ENCODE measurements around the gene SCIN.

The SCIN gene

DNA sequence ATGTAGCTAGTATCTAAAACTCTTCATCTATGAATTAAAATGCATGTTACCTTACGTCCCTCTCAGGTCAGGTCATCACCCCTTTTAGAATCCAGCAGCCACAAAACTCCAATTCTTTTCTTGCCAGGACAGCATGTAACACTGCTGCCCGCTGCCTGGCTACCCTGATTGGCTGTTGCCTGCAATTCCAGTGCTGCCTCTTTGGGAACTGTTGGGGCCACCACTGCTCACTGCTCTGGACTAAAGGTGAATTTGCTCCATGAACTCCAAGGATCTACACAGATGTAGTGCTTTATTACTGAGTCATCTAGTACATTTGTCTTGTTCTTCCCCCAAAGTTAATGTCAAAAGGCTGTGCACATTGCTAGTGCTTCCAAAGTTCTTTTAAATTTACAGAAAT lies 40.4 kb downstream of the SCIN start:
- Mint-ChIP-seq H3K9me3 (no peaks in the 10 kb centered on the region), H3K4me3 (no peak overlapping the region), H3K27me3 (no peaks in the 10 kb centered on the region), H3K4me1 (ENCODE audit: low read depth) (no peaks in the 10 kb centered on the region), H3K27ac (no peak overlapping the region), H3K36me3 (ENCODE audit: low read depth) (no peaks in the 10 kb centered on the region)
- intact Hi-C loops (cut with micrococcal nuclease), result no loop called here

DNA sequence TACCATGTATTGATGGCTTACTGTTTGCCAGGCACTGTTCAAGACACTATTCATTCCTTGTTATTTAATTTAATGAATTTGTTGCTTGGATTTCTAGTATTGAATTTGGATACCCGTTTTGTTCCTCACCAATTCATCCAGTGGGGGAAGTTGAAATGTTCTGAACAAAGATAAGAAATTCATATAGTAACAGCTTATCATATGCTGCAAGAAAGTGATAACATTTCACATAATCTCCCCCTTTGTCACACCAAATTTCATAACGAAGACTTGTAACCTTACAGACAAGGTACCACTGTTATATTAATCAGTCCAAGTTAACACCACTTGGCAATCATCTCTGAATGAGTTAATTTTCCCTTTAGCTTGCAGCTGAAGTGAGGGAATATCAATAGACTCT lies 42.1 kb downstream of the SCIN start:
- intact Hi-C loops (cut with micrococcal nuclease), result no loop called here
- no peak overlapping the region for H3K4me3 Mint-ChIP-seq
- H3K4me1 Mint-ChIP-seq (ENCODE audit: low read depth), result no peaks in the 10 kb centered on the region
- H3K9me3 Mint-ChIP-seq, result no peaks in the 10 kb centered on the region
- no peaks in the 10 kb centered on the region for H3K27me3 Mint-ChIP-seq
- H3K27ac Mint-ChIP-seq, result no peak overlapping the region
- H3K36me3 Mint-ChIP-seq (ENCODE audit: low read depth), result no peaks in the 10 kb centered on the region

DNA sequence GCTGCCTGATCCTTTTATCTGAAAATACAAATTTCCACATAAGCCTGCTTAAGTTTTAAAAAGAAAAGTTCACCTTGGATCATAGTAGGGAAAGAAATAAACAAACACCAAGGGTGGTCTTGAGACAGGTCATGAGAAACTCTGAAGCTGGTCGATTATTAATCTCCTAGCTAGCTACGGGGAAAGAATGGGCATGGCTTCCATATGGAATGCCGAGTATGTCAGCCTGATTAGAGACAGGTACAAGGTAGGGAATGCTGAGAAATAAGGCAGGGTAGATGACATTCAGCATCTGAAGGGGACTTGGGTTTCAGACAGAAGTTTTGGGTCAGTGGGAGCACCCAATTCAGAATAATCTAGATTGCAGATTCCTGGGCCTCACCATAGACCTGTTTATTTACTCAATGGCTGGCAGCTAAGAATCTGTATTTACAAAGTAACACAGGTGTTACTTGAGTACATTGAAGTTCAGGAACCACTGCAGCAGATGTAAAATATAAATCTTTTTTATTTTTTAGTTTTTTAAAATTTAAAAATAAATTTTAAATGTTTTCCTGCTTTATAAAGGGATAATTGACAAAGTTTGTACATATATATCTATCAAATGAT lies 49.0 kb downstream of the SCIN start:
- Mint-ChIP-seq H3K36me3 (ENCODE audit: low read depth) (no peaks in the 10 kb centered on the region), H3K4me3 (no peak overlapping the region), H3K9me3 (no peaks in the 10 kb centered on the region), H3K27me3 (no peaks in the 10 kb centered on the region), H3K27ac (no peak overlapping the region), H3K4me1 (ENCODE audit: low read depth) (no peaks in the 10 kb centered on the region)
- intact Hi-C loops (cut with micrococcal nuclease), result no loop called here

DNA sequence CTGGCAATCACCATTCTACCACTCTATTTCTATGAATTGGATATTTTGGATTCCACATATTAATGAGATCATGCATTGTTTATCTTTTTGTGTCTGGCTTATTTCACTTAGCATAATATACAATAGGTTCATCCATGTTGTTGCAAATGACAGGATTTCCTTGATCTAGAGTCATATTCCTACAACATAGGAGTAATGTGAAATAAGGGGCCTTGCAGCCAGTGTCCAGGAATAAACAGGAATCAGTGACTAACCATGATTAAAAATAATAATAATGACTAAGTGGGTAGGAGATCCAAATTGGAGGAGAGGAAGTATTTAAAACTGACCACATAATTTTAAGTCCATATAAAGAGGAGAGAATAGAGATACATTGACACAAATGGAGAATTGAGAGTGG lies 49.9 kb downstream of the SCIN start:
- Mint-ChIP-seq H3K27me3 (no peaks in the 10 kb centered on the region), H3K27ac (no peak overlapping the region), H3K9me3 (no peaks in the 10 kb centered on the region), H3K4me1 (ENCODE audit: low read depth) (no peaks in the 10 kb centered on the region), H3K36me3 (ENCODE audit: low read depth) (no peaks in the 10 kb centered on the region), H3K4me3 (no peak overlapping the region)
- intact Hi-C loops (cut with micrococcal nuclease), result no loop called here

DNA sequence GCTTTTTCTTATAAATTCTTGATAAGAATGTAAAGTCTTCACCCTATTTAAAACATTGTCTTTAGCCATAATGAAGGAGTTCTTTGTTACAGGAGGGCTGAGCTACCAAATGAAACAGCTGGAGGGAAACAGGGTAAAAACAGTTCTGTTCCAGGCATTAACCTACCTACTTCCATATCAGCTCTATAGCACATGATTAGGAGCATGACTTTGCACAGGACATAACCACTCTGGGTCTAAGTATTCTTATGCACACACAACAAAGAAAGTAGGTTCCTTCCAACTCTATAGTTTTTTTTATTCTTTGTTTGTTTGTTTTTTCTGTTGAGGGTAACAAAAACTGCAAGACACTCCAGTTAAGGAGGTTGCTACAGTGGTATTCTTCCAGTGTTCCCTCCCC lies 52.7 kb downstream of the SCIN start:
- H3K27me3 Mint-ChIP-seq, result no peaks in the 10 kb centered on the region
- no peak overlapping the region for H3K27ac Mint-ChIP-seq
- intact Hi-C loops (cut with micrococcal nuclease), result no loop called here
- H3K9me3 Mint-ChIP-seq, result no peaks in the 10 kb centered on the region
- no peaks in the 10 kb centered on the region for H3K36me3 Mint-ChIP-seq (ENCODE audit: low read depth)
- no peaks in the 10 kb centered on the region for H3K4me1 Mint-ChIP-seq (ENCODE audit: low read depth)
- no peak overlapping the region for H3K4me3 Mint-ChIP-seq

DNA sequence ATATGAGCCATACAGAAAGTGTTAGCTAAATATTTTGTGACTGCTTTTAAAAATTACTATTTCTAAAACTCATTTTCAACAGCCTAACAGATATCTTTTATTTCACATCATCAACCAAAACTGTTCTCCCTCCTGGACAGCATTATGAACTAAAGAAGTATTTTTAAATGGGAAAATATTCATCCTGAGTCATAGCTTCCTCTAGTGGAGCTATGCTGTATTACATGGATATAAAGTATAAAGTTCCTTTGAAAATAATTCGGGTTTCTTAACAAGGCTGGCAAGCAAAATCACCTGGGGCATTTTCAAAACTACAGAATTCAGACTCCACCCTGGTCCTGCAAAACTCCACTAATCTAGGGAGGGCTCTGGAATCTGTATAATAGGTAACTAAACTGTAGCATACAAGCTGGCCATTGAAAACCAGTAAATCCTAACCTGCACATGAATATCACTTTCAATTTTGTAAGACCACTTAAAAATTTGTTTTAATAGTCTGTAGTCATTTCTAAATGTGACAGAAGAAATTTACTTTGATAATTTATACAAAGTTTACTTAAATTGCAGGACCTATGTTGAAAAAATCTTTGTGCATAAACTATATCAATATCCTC lies 53.5 kb downstream of the SCIN start:
- intact Hi-C loops (cut with micrococcal nuclease), result loop anchor here (1.0 kb wide), 1 partner anchor 99 kb away; no protein-coding TSS in a partner anchor
- Mint-ChIP-seq H3K27me3 (no peaks in the 10 kb centered on the region), H3K36me3 (ENCODE audit: low read depth) (no peaks in the 10 kb centered on the region), H3K4me1 (ENCODE audit: low read depth) (no peaks in the 10 kb centered on the region), H3K9me3 (no peaks in the 10 kb centered on the region), H3K4me3 (no peak overlapping the region), H3K27ac (no peak overlapping the region)

DNA sequence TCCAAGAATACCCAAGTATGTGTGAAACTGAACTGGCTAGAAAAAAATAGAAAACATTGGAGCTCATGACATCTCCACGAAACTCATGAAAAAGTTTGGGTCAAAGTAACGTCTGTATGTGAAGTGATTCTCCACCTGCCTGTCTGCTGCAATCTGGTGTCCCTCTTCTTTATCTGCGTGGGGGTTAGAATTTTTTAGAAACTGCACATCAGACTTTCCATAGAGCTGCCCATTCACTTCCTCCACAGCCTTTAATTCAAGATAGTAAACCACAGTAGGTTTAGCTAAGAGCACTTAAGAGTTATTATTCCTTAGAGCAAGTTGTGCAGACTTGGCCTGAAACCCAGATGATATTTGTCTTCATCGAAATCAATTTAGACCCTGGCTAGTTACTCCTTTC lies 55.3 kb downstream of the SCIN start:
- intact Hi-C loops (cut with micrococcal nuclease), result no loop called here
- Mint-ChIP-seq H3K4me3 (no peak overlapping the region), H3K9me3 (no peaks in the 10 kb centered on the region), H3K27ac (no peak overlapping the region), H3K36me3 (ENCODE audit: low read depth) (no peaks in the 10 kb centered on the region), H3K27me3 (no peaks in the 10 kb centered on the region), H3K4me1 (ENCODE audit: low read depth) (no peaks in the 10 kb centered on the region)

DNA sequence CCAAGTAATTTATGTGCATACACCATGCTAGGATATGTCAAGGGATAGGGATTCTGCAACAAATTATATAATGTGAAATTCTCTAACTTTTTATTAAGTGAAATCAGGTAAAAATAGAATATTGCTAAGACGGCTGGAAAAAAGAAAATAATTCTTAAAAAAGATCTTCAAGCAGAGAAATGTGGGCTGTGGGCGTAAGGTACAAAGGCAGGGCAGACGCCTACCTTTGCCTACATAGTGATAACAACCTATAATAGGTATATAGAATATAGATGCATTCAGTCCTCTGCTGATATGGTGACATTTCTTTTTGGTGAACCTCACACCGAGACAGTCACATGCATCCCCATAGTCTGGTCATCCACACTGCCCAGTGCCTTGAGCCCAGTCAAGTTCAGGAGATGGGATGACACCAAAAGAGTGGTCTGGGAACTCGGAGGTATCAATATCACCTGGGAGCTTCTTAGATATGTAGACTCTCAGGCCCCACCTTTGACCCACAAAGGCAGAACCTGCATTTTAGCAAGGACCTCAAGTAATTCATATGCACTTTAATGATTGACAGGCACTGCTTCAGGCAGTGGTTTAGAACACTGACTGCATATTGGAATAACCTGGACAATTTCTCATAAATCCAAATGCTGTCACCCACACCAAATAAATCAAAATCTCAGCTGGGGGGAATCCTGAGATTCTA lies 59.4 kb downstream of the SCIN start:
- intact Hi-C loops (cut with micrococcal nuclease), result no loop called here
- no peaks in the 10 kb centered on the region for H3K9me3 Mint-ChIP-seq

DNA sequence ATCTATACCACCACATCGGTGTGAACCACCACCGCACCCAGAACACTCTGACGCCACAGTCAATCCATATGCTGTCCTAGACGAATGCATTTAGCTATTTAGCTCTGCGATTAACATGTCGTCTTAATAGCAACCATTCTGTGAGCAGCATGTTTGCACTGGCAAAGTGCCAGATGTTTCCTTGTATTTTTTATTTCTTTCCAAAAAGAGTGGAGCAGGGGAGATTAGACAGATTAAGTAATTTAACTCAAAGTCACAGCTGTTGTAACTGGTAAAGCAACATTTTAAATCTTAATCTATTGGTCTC lies 59.9 kb downstream of the SCIN start:
- Mint-ChIP-seq H3K27me3 (no peaks in the 10 kb centered on the region), H3K4me3 (no peak overlapping the region), H3K4me1 (ENCODE audit: low read depth) (no peaks in the 10 kb centered on the region), H3K36me3 (ENCODE audit: low read depth) (no peaks in the 10 kb centered on the region), H3K27ac (no peak overlapping the region), H3K9me3 (no peaks in the 10 kb centered on the region)
- intact Hi-C loops (cut with micrococcal nuclease), result no loop called here

More for the DNA sequence above, 59.4 kb downstream of the SCIN start:
- Mint-ChIP-seq H3K4me1 (ENCODE audit: low read depth) (no peaks in the 10 kb centered on the region), H3K36me3 (ENCODE audit: low read depth) (no peaks in the 10 kb centered on the region), H3K4me3 (no peak overlapping the region), H3K27ac (no peak overlapping the region), H3K27me3 (no peaks in the 10 kb centered on the region)

DNA sequence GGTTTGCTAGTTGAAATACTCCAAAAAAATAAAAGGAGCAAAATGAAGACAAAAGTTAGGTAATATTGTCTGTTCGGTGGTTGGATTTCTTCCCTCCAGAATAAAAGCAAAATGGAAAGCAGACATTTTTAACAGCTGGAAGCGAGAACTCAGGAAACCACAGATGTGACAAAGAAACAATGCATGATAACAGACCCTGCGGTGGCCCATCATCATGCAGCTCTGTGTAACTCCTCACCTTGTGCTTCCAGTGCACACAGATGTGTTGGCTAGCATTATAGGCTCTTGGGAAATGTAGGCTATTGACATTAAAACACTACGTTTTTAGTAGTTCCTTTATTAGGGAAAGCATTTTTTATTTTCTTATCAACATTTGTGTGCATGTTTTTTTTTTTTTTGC lies 63.1 kb downstream of the SCIN start:
- Mint-ChIP-seq H3K27ac (no peak overlapping the region), H3K4me3 (no peak overlapping the region), H3K9me3 (no peaks in the 10 kb centered on the region), H3K4me1 (ENCODE audit: low read depth) (peaks cover 11% of the 10 kb centered on the region), H3K36me3 (ENCODE audit: low read depth) (no peaks in the 10 kb centered on the region), H3K27me3 (no peaks in the 10 kb centered on the region)
- intact Hi-C loops (cut with micrococcal nuclease), result no loop called here

DNA sequence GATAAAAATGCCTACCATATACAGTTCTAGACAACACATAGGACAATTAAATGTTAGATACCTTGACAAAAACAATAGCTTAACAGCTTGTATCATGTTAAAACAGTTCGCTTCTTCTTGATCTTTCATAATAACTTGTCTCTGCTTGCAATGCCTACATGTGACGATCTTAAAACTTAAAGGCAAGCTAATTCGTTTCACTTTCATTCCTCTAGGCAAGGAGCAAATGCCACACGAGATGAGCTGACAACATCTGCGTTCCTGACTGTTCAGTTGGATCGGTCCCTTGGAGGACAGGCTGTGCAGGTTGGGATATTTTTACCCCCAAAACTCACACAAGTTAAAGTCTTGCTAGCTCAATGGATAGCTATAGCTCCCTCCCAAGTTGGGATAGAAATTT lies 65.3 kb downstream of the SCIN start:
- H3K9me3 Mint-ChIP-seq, result no peaks in the 10 kb centered on the region
- no peaks in the 10 kb centered on the region for H3K27me3 Mint-ChIP-seq
- H3K4me3 Mint-ChIP-seq, result no peak overlapping the region
- no peaks in the 10 kb centered on the region for H3K36me3 Mint-ChIP-seq (ENCODE audit: low read depth)
- intact Hi-C loops (cut with micrococcal nuclease), result loop anchor here (5.0 kb wide), 1 partner anchor 51 kb away; the partner anchor contains the start of gene ARL4A
- peaks cover 11% of the 10 kb centered on the region for H3K4me1 Mint-ChIP-seq (ENCODE audit: low read depth)
- no peak overlapping the region for H3K27ac Mint-ChIP-seq

DNA sequence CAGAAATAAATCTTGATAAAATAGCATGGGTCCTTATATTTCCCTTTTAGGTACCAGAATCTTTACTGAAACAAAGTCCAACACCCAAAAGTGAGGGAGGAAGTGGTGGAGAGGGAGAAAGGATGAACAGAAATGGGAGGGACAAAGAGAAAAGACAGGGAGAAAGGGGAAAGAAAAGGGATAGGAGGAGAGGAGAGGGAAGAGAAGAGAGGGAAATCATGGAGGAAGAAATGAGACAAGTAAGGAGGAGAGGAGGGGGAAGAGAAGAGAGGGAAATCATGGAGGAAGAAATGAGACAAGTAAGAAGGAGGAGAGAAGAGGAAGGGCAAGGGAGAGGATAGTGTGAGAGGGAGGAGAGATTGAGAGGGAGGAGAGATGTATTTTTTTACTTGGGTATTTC lies 66.8 kb downstream of the SCIN start:
- Mint-ChIP-seq H3K4me1 (ENCODE audit: low read depth) (peaks cover 11% of the 10 kb centered on the region), H3K27ac (no peak overlapping the region), H3K27me3 (no peaks in the 10 kb centered on the region), H3K36me3 (ENCODE audit: low read depth) (no peaks in the 10 kb centered on the region), H3K4me3 (no peak overlapping the region), H3K9me3 (no peaks in the 10 kb centered on the region)
- intact Hi-C loops (cut with micrococcal nuclease), result loop anchor here (5.0 kb wide), 1 partner anchor 50 kb away; the partner anchor contains the start of gene ARL4A

DNA sequence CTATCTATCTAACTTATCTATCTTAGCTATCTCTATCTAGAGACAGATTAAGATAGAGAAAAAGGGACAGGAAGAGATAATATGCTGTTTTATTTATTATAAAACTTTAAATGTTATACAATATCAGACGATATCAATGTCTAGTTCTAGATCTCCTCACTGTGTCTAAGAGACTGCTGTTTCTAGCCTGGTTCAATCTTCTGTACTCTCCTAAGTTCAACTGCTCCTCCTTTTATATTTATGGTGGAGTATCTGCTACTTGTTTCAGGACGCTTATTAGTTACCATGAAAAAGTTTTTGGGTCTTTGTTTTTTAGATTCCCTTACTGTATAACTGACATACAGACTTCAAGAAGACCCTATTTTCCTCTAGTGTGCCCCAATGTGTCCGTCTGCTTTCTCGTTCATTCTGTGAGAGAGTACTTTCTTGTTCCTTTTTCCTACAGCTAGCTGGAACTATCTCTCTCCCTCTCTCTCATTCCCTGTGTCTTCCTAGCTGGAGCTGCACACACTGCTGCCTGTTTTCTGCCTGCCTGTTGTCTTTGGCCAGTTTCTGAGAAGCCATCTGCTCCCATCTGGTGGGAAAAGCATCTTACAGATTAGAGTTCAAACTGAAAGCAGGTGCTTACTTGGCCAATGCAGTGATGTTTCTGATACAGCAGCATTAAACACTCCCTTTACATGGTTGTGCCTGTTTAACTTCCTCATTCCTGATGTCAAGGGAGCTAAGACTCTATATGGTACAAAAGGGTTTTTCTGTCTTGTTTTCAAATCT lies 67.5 kb downstream of the SCIN start:
- H3K4me1 Mint-ChIP-seq (ENCODE audit: low read depth), result peaks cover 11% of the 10 kb centered on the region
- intact Hi-C loops (cut with micrococcal nuclease), result loop anchor here (5.0 kb wide), 1 partner anchor 49 kb away; the partner anchor contains the start of gene ARL4A
- no peaks in the 10 kb centered on the region for H3K36me3 Mint-ChIP-seq (ENCODE audit: low read depth)
- no peaks in the 10 kb centered on the region for H3K27me3 Mint-ChIP-seq
- no peaks in the 10 kb centered on the region for H3K9me3 Mint-ChIP-seq
- peak overlapping the region; percentile 7 for H3K27ac Mint-ChIP-seq
- H3K4me3 Mint-ChIP-seq, result peak overlapping the region; percentile 57

DNA sequence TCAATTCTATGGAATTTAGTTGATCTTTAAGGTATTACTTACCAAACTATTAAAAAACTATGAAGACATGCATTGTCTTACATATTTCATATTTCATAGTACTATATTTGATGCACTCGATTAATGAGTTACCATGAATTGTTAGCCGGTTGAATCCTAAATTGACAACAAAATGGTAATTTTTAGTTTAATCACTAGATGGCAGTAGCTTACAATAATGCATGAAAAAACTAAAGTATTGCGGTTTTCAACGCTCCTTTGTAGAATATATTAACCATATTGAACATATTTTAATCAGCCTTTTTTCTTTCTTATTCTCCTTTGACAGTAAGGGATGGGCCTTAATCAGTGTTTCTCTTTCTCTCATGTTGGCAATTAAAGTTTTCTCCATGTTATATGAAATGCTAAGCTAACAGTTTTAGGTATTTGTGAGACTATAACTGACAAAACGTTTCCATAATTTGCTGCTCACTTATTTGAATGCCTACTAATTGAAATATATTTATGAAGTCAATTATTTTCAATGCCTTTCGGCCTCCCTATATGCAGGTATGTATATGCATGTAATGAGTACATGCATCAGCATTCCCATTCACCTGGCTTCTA lies 68.4 kb downstream of the SCIN start:
- H3K27ac Mint-ChIP-seq, result no peak overlapping the region
- intact Hi-C loops (cut with micrococcal nuclease), result loop anchor here (1.0 to 5.0 kb wide), 2 partner anchors 48 to 624 kb away; partner anchors contain the start of gene ARL4A

More for the DNA sequence above, 68.4 kb downstream of the SCIN start:
- Mint-ChIP-seq H3K4me1 (ENCODE audit: low read depth) (peaks cover 11% of the 10 kb centered on the region), H3K9me3 (no peaks in the 10 kb centered on the region), H3K36me3 (ENCODE audit: low read depth) (no peaks in the 10 kb centered on the region), H3K27me3 (no peaks in the 10 kb centered on the region), H3K4me3 (no peak overlapping the region)

All from dendritic cell treated with granulocyte-macrophage colony-stimulating factor and Interleukin-4, amounts not matched to agents 40 ng/mL and 50 ng/mL, for 4 days (primary cell).